ENCODE data around the gene PLXND1.

DNA sequence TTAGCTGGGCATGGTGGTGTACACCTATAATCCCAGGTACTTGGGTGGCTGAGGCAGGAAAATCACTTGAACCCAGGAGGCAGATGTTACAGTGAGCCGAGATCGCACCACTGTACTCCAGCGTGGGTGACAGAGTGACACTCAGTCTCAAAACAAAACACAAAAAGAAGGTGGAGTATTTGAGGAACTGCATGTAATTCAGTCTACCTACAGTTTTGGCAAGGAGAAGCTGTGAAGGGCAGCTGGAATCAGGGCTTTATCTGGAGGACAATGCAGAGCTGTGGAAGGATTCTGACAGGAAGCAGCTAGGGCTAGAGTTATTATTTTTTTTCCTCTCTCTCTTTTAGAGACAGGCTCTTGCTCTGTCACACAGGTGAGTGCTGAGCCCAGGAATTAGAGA, 56.7 kb downstream of the PLXND1 start:
- TF ChIP-seq, protein P1, sequence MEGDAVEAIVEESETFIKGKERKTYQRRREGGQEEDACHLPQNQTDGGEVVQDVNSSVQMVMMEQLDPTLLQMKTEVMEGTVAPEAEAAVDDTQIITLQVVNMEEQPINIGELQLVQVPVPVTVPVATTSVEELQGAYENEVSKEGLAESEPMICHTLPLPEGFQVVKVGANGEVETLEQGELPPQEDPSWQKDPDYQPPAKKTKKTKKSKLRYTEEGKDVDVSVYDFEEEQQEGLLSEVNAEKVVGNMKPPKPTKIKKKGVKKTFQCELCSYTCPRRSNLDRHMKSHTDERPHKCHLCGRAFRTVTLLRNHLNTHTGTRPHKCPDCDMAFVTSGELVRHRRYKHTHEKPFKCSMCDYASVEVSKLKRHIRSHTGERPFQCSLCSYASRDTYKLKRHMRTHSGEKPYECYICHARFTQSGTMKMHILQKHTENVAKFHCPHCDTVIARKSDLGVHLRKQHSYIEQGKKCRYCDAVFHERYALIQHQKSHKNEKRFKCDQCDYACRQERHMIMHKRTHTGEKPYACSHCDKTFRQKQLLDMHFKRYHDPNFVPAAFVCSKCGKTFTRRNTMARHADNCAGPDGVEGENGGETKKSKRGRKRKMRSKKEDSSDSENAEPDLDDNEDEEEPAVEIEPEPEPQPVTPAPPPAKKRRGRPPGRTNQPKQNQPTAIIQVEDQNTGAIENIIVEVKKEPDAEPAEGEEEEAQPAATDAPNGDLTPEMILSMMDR (conservative IDR thresholded peaks at IDR 0.05; ENCODE audit: low read length): no peak
- no peak for TF ChIP-seq EZH2phosphoT487 (IDR thresholded peaks at IDR 0.05; ENCODE audit: borderline replicate concordance, low read depth, low read length)
